ENCODE results near the gene RDH11.
A peak's percentile ranks its signal among the peaks of the same experiment; 100 is the strongest.

Gene RDH11

DNA sequence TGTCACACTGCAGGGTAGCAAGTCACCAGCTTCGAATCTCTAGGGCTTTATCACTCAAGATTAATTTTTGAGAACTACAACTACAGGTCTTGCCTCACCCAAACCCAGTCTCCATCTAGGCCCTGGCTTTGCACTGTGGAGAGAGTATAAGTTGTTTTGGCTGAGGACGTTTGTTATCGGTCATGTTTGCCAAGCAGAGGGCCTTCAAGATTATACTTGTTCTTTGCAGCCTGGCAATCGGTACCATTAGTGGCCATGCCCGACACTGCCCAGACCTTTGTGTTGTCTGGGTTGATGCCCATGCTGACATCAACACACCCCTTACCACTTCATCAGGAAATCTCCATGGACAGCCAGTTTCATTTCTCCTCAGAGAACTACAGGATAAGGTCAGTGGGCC is 50.1 kb downstream of the RDH11 start:
- DNase-seq, result no peak

DNA sequence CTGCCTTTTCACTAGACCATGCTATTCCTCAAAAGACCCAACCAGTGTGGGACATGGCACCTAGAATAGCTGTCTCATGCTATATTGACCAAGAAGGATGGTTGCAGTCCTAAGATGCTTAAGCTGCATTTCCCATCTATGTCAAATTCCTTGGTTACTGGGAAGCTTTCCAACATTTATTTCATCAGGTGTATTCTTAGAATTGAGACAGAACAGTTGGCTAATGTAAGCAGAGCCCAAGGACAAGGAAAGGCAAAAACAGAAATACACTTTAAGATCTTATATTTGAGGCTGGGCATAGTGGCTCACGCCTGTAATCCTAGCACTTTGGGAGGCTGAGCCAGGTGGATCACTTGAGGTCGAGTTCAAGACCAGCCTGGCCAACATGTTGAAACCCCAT is 51.1 kb downstream of the RDH11 start:
- DNase-seq, result no peak

DNA sequence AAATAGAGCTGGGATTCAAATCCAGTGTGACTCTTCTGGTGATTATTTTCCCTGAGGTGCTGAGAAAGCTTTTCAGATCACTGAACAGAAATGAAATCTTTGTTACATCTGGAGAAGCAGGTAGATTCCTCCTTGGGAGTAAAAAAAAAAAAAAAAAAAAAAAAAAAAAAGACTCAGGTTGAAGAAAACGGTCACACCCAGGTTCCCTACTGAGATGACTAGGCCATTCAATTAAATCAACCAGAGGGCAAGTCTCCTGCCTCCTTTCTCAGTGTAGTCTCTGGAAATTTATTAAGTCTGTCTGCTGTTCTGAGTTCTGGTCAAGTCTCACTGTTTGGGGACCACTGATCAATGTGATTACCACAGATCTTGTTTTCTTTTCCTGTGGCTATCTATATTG is 51.9 kb downstream of the RDH11 start:
- no peak for DNase-seq

DNA sequence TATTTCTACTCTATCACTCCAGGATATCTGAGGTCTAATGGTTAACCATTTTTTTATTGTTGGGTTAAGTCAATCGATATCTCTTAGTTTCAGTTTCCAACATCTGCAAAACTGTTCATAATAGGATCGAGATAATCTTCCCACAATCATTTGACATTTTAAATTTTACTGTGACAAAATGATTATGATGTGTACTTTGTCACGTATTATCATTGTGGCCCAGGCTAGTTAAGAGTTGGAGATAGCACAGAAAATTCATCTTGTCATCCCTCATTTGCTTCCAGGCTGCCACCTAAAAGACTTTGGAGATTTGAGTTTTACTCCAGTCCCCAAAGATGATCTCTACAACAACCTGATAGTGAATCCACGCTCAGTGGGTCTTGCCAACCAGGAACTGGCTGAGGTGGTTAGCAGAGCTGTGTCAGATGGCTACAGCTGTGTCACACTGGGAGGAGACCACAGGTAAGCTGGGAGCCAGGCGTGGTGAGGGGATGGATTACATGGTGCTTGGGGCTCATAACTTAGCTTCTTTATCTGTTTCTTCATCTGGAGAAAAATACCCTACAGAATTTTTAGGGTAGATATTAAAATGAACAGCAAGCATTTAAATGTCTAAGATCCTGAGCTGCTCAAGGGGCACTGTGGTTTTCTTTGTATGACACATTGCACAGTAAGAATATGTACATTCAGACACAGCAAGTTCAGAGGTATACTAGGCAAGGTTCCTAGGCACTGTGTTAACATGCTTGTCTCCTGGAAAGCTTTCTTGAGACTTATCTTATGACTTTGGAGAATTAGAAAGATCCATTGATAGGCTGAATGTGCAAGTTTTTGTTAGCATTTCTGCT is 53.4 kb downstream of the RDH11 start:
- DNase-seq, result no peak

DNA sequence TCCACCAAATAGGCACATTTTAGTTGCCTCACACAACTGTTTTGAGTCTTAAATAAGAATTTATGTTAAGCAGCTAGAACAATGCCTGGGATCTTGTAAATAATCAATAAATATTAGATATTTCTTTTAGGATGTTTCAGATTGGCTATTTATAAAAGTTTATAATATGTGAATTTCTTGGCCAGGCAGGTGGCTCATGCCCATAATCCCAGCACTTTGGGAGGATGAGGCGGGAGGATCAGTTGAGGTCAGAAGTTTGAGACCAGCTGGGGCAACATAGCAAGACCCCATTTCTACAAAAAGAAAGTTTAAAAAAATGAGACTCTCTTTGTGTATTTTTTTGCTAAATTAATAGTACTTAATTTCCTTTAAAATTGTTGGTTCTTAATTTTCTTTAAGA is 54.1 kb downstream of the RDH11 start:
- no peak for DNase-seq

DNA sequence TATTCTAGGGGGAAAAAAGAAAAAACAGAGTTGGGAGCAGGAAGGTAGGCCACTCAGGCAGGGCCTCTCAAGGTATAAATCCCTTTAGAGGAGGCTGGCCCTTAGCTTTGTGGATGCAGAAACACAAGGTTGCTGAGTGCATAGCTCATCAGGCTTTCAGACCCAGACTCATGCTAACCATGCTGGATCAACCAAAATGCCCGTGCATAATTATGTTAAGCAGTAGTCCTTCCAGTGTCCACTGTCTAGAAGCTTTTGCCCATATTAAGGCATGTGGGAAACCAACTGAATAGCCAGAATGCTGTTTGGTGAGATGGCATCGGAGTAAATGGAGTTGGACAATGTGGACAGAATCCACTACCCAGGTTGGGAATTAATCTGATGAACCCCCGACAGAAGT is 56.9 kb downstream of the RDH11 start:
- DNase-seq, result no peak

DNA sequence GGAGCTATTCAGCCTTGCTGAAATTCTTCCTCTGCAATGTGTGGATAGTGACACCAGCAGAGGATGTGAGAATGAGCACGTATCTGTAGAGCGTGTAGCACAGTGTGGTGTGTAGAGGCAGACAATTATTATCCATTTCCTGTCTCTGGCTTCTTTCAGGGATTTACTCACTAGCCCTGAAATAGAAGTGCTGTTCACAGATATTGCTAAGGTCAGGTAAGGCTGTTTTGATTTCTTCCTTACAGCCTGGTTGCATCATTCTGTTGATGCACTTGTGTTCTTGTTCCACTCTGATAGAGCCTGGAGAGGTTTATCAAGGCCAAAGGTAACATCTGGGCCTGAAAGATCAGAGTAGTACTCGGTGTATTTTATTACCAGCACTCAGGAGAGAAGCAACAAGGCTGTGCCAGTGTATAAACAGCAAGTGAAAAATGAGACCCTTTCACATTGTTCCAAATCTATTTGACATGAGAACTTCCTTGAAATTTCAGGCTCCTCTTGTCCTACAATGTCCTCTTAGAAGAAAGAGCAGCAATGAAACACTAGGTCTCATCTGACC is 59.1 kb downstream of the RDH11 start:
- DNase-seq, result peak; percentile 75

DNA sequence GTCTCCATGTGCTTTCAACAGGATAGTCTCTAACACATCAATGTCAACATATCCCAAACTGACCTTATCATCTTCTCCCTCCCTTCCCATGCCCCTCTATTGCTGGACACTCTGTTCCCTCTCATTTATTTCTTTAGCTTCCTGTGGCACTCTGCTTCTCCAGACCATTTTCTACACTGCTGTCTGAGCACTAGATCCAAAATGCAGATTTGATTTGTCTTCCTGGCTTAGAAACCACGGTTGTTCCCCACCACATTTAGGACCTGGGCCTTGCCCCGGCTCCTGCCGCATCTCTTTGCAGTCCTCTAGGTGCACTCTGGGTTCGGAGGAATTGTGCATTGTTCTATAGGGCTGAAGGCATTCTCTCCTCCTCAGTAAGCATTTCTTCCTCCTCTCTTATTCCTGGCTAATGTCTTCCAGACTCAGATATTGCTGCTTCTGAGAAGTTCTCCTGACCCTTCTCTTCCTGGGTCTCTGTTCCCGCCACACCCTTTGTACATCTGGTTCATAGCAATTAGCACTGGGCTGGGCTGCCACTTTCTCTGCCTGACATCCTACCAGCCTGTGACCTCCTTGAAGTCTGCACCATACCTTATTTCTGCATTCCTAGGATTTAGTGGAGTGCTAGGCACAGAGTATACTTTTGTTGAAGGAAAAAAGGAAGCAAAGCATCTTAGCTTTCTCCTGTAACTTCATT is 62.0 kb downstream of the RDH11 start:
- DNase-seq, result no peak

DNA sequence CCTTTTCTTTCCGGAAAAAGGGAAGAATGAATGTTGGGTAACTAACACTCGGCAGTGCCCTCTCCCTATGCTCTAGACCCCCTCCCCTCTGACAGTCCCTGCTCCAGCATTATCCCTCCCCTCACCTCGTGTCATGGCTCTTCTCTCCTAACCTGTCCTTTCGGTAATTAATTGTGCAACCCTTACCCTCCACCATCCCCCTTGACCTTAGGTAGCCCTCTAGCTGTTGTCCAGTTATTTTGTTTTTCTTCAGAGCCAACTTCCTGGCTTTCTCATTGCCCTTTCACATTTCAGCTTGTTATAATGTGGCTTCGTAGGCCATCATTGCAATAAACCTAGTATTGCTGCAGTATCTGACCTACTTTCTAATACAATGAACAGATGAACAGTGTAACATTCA is 64.6 kb downstream of the RDH11 start:
- no peak for DNase-seq

DNA sequence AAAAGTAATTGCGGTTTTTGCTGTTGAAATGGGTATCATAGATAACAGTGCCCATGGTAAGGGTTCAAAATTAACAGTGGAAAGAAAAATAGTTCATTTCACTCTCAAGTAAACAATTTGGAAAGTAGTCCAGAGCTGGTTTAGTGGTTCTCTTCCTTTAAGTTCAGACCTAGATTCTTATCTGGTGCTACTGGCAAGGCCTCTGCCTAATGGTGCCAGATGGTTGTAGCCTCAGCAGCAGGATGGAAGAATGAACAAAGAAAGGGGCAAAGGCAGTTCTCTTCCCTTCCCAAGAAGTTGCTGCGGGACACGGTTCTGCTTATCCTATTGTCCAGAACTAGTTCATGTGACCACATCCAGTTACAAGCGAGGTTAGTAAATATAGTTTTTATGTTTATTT is 65.4 kb downstream of the RDH11 start:
- no peak for DNase-seq

DNA sequence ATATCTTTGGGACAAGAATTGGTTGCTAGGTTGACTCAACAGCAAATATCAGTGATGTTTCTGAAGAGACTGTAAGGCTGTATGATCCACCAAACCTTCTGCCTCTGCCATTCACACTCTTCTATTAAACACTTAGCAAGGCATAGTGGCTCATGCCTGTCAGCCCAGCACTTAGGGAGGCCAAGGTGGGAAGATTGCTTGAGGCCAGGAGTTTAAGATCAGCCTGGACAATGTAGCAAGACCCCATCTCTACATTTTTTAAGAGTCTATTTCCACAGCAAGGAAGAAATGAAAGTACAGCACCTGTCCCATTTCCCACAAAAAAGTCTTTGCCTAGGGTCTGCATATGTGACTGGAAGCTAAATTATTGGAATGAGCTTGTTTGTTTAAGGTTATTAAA is 68.0 kb downstream of the RDH11 start:
- DNase-seq, result no peak

Measured in fibroblast of skin of right quadriceps (primary cell).